H9 (cell line): ENCODE results near the gene EFCAB14. TPM values are rescaled to one million over a fixed set of nuclear protein-coding genes. Genes with fewer than 3 reads are reported as not detected.
A peak's percentile ranks its signal among the peaks of the same experiment; 100 is the strongest.

Experiments used
- DNase-seq: peaks from one replicate; pipeline ENCODE4 v3.0.0-alpha.2; 2017
- H2AFZ ChIP-seq: one replicate; pipeline ENCODE4 v1.6.1; 2013; ENCODE audit warnings: mild to moderate bottlenecking, low read length, control low read depth, moderate library complexity
- H2AK5ac ChIP-seq: 2 replicates; pipeline ENCODE4 v1.6.1; 2013; ENCODE audit warnings: low read length, control low read depth, mixed read lengths; ENCODE audit not compliant: insufficient read length
- H2BK120ac ChIP-seq: one replicate; pipeline ENCODE4 v1.6.1; 2013; ENCODE audit warnings: low read depth, mild to moderate bottlenecking, low read length, control low read depth, inconsistent platforms; ENCODE audit not compliant: poor library complexity, severe bottlenecking
- H2BK12ac ChIP-seq: 2 replicates; pipeline ENCODE4 v1.6.1; 2013; ENCODE audit warnings: low read length, control low read depth, mixed read lengths, low read depth; ENCODE audit not compliant: insufficient read length
- H2BK15ac ChIP-seq: 2 replicates; pipeline ENCODE4 v1.6.1; 2013; ENCODE audit warnings: low read depth, low read length, control low read depth
- H2BK20ac ChIP-seq: one replicate; pipeline ENCODE4 v1.6.1; 2013; ENCODE audit warnings: low read depth, mild to moderate bottlenecking, low read length, control low read depth, inconsistent platforms; ENCODE audit not compliant: poor library complexity, severe bottlenecking
- H2BK5ac ChIP-seq: 2 replicates; pipeline ENCODE4 v1.6.1; 2013; ENCODE audit warnings: low read length, control low read depth, mixed read lengths; ENCODE audit not compliant: insufficient read length
- H3K14ac ChIP-seq: 2 replicates; pipeline ENCODE4 v1.6.1; 2013; ENCODE audit warnings: low read length, control low read depth; ENCODE audit not compliant: insufficient read depth
- H3K18ac ChIP-seq: 2 replicates; pipeline ENCODE4 v1.6.1; 2013; ENCODE audit warnings: low read depth, mild to moderate bottlenecking, mixed read lengths, low read length, control low read depth; ENCODE audit not compliant: insufficient read length
- H3K23ac ChIP-seq: 2 replicates; pipeline ENCODE4 v1.6.1; 2013; ENCODE audit warnings: low read length, control low read depth, mixed read lengths, low read depth; ENCODE audit not compliant: insufficient read length
- H3K23me2 ChIP-seq: 2 replicates; pipeline ENCODE4 v1.6.1; 2013; ENCODE audit warnings: low read depth, mild to moderate bottlenecking, mixed read lengths, low read length, control low read depth; ENCODE audit not compliant: insufficient read length, poor library complexity, severe bottlenecking
- H3K27ac ChIP-seq: 2 replicates; pipeline ENCODE4 v1.5.1; 2013; ENCODE audit warnings: low read length, control low read depth, mixed read lengths, low read depth; ENCODE audit not compliant: insufficient read length
- H3K27me3 ChIP-seq: 2 replicates; pipeline ENCODE4 v1.6.1; 2013; ENCODE audit warnings: low read length, control low read depth, inconsistent platforms; ENCODE audit not compliant: insufficient read depth
- H3K4ac ChIP-seq: 2 replicates; pipeline ENCODE4 v1.6.1; 2013; ENCODE audit warnings: low read depth, mild to moderate bottlenecking, control low read depth, inconsistent platforms, low read length, moderate library complexity
- H3K4me1 ChIP-seq: 2 replicates; pipeline ENCODE4 v1.6.1; 2013; ENCODE audit warnings: low read length, control low read depth, inconsistent platforms; ENCODE audit not compliant: insufficient read depth
- H3K4me2 ChIP-seq: 2 replicates; pipeline ENCODE4 v1.6.1; 2013; ENCODE audit warnings: low read length, control low read depth, mixed read lengths; ENCODE audit not compliant: insufficient read length, insufficient read depth
- H3K56ac ChIP-seq: 2 replicates; pipeline ENCODE4 v1.6.1; 2013; ENCODE audit warnings: low read depth, mild to moderate bottlenecking, mixed read lengths, low read length, control low read depth; ENCODE audit not compliant: insufficient read length
- H3K79me1 ChIP-seq: 2 replicates; pipeline ENCODE4 v1.6.1; 2013; ENCODE audit warnings: low read depth, mild to moderate bottlenecking, moderate library complexity, low read length, control low read depth, inconsistent platforms; ENCODE audit not compliant: insufficient read depth, poor library complexity, severe bottlenecking
- H3K79me2 ChIP-seq: 2 replicates; pipeline ENCODE4 v1.6.1; 2013; ENCODE audit warnings: low read length, control low read depth, inconsistent platforms; ENCODE audit not compliant: insufficient read depth
- H3K9ac ChIP-seq: 2 replicates; pipeline ENCODE4 v1.6.1; 2013; ENCODE audit warnings: low read length, control low read depth, mixed read lengths; ENCODE audit not compliant: insufficient read length; ENCODE audit errors: extremely low read depth
- H3K9me3 ChIP-seq: one replicate; pipeline ENCODE4 v1.6.1; 2013; ENCODE audit warnings: low read depth, low read length, inconsistent platforms; ENCODE audit not compliant: control insufficient read depth
- H3T11ph ChIP-seq: one replicate; pipeline ENCODE4 v1.6.1; 2013; ENCODE audit warnings: mild to moderate bottlenecking, low read length, control low read depth, inconsistent platforms
- H4K20me1 ChIP-seq: one replicate; pipeline ENCODE4 v1.6.1; 2013; ENCODE audit not compliant: control insufficient read depth, insufficient read length, insufficient read depth
- H4K5ac ChIP-seq: 2 replicates; pipeline ENCODE4 v1.6.1; 2013; ENCODE audit warnings: low read depth, mild to moderate bottlenecking, mixed read lengths, low read length, control low read depth; ENCODE audit not compliant: insufficient read length
- H4K8ac ChIP-seq: replicated peaks from 2 replicates; pipeline ENCODE4 v1.6.1; 2013; ENCODE audit warnings: low read length, control low read depth, mixed read lengths, low read depth; ENCODE audit not compliant: insufficient read length
- H4K91ac ChIP-seq: 2 replicates; pipeline ENCODE4 v1.6.1; 2013; ENCODE audit warnings: low read depth, mild to moderate bottlenecking, moderate library complexity, mixed read lengths, low read length, control low read depth; ENCODE audit not compliant: insufficient read length
- H3K27ac Mint-ChIP-seq, 3 experiments: 2 replicates in 2 of 3; 3 replicates in 1 of 3; pipeline ENCODE4 v1.8.0; 2020 to 2021; ENCODE audit warnings: mixed read lengths in 3 of 3, mild to moderate bottlenecking in 1 of 3, moderate library complexity in 1 of 3
- H3K27me3 Mint-ChIP-seq: 2 replicates; pipeline ENCODE4 v1.8.0; 2021; ENCODE audit warnings: low read depth, mild to moderate bottlenecking, moderate library complexity, mixed read lengths
- H3K36me3 Mint-ChIP-seq, 3 experiments: 2 replicates in 2 of 3; 3 replicates in 1 of 3; pipeline ENCODE4 v1.8.0; 2020 to 2021; ENCODE audit warnings: low read depth in 3 of 3, mixed read lengths in 3 of 3; ENCODE audit not compliant: insufficient read depth in 1 of 3
- H3K4me1 Mint-ChIP-seq, 2 experiments: 2 replicates each; pipeline ENCODE4 v1.8.0; 2020; ENCODE audit warnings: mixed read lengths in 2 of 2
- H3K4me3 Mint-ChIP-seq, 2 experiments: 2 replicates in 1 of 2; 3 replicates in 1 of 2; pipeline ENCODE4 v1.8.0; 2020 to 2021; ENCODE audit warnings: mild to moderate bottlenecking in 2 of 2, mixed read lengths in 2 of 2, moderate library complexity in 1 of 2
- H3K9me3 Mint-ChIP-seq, 2 experiments: 2 replicates in 1 of 2; 3 replicates in 1 of 2; pipeline ENCODE4 v1.8.0; 2020; ENCODE audit warnings: mild to moderate bottlenecking in 2 of 2, mixed read lengths in 2 of 2, moderate library complexity in 1 of 2
- WGBS: extraction: QIAGEN DNeasy Blood & Tissue Kit; methylation state at CpG from one replicate; pipeline ENCODE4 v1.1.7; 2013; ENCODE audit warnings: missing lambda C conversion rate, low lambda C conversion rate, mixed read lengths; ENCODE audit not compliant: insufficient read length; ENCODE audit errors: extremely low coverage; 5-methylcytosine and 5-hydroxymethylcytosine counted together
- total RNA-seq: library from RNA; stranded (reverse); gene quantifications from 2 replicates; pipeline ENCODE4 v1.2.1, GENCODE V29; 2021
- TF ChIP-seq, protein P1 (sequence below): fragments of 200-600 bp; sonication (generic); conservative IDR thresholded peaks from 3 replicates; pipeline ENCODE4 v1.8.0; 2021; ENCODE audit warnings: antibody characterized with exemption, mild to moderate bottlenecking

Gene EFCAB14
- total RNA-seq, 1 experiment from 2014 or later = 42.2 TPM

DNA sequence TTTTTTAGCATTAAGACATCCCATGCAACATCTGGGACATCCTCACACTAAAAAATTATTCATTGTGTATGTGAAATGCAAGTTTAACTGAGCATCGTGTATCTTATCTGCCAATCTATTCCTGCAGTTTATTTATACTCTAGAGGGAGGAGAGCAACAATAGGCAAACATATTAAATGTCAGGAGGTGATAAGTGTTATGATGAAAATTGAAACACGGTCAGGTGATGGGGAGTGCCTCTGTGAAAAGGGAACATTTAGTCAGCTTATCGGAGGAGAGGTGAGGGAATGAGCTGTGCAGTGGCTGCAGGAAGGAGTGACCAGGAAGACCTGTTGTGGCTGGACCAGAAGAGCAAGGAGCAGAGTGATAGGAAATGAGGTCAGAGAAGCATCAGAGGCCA lies 775 bp upstream of the EFCAB14 start:
- H2AK5ac ChIP-seq = no peak overlapping the region
- peaks cover 15% of the 10 kb centered on the region for H3K79me2 ChIP-seq
- no peak overlapping the region for H3K27ac ChIP-seq
- H2BK5ac ChIP-seq = no peak overlapping the region
- H3K9ac ChIP-seq = no peak overlapping the region
- no CpG with 5 or more reads among the region's 3 CpGs for WGBS
- no peak overlapping the region for H4K8ac ChIP-seq
- DNase-seq = peak; percentile 29
- H3K23me2 ChIP-seq = peaks cover 8% of the 10 kb centered on the region
- no peak overlapping the region for H2BK20ac ChIP-seq
- no peak overlapping the region for H3K56ac ChIP-seq
- no peaks in the 10 kb centered on the region for H4K20me1 ChIP-seq
- H3K4ac ChIP-seq = no peak overlapping the region
- peak overlapping the region; percentile 92 to 96 for H3K4me3 Mint-ChIP-seq
- H3K18ac ChIP-seq = no peak overlapping the region
- H3K4me2 ChIP-seq = peak overlapping the region; percentile 36
- no peak overlapping the region for H4K91ac ChIP-seq
- peaks cover 10% of the 10 kb centered on the region; the same call in 1 of the 2 replicates for H3K4me1 ChIP-seq
- H3K9me3 Mint-ChIP-seq = no peaks in the 10 kb centered on the region
- H2BK12ac ChIP-seq = no peak overlapping the region
- peaks cover 16% of the 10 kb centered on the region for H3K79me1 ChIP-seq
- no peak overlapping the region for H2BK120ac ChIP-seq
- H3K9me3 ChIP-seq = no peaks in the 10 kb centered on the region
- H3K23ac ChIP-seq = no peak overlapping the region
- no peak overlapping the region for H2AFZ ChIP-seq
- peaks cover 24 to 25% of the 10 kb centered on the region in 2 experiments for H3K4me1 Mint-ChIP-seq
- no peak overlapping the region for H4K5ac ChIP-seq
- no peak overlapping the region for H3K14ac ChIP-seq
- no peak overlapping the region for H3K27ac Mint-ChIP-seq
- H3T11ph ChIP-seq = no peak overlapping the region
- peaks cover 6% of the 10 kb centered on the region; the same call in 1 of the 2 replicates for H3K27me3 Mint-ChIP-seq
- H3K36me3 Mint-ChIP-seq = peaks cover 3 to 29% (median 15%) of the 10 kb centered on the region in 3 experiments; a peak in 5 of 7 replicates
- TF ChIP-seq, protein P1, sequence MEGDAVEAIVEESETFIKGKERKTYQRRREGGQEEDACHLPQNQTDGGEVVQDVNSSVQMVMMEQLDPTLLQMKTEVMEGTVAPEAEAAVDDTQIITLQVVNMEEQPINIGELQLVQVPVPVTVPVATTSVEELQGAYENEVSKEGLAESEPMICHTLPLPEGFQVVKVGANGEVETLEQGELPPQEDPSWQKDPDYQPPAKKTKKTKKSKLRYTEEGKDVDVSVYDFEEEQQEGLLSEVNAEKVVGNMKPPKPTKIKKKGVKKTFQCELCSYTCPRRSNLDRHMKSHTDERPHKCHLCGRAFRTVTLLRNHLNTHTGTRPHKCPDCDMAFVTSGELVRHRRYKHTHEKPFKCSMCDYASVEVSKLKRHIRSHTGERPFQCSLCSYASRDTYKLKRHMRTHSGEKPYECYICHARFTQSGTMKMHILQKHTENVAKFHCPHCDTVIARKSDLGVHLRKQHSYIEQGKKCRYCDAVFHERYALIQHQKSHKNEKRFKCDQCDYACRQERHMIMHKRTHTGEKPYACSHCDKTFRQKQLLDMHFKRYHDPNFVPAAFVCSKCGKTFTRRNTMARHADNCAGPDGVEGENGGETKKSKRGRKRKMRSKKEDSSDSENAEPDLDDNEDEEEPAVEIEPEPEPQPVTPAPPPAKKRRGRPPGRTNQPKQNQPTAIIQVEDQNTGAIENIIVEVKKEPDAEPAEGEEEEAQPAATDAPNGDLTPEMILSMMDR = no peak
- H3K27me3 ChIP-seq = no peaks in the 10 kb centered on the region
- H2BK15ac ChIP-seq = no peak overlapping the region
